Type B pancreatic cell (in vitro differentiated cells): ENCODE data around the gene MED4. TPM values are rescaled to one million over a fixed set of nuclear protein-coding genes. Genes with fewer than 3 reads are reported as not detected.

ENCODE experiments used
- DNase-seq: peaks from one replicate; pipeline ENCODE4 v3.0.0; 2021; ENCODE audit warnings: mixed read lengths; ENCODE audit not compliant: unreplicated experiment; ENCODE audit errors: extremely low spot score
- H3K27ac Mint-ChIP-seq: 2 replicates; pipeline ENCODE4 v1.8.0; 2021; ENCODE audit warnings: mild to moderate bottlenecking, mixed read lengths
- H3K27me3 Mint-ChIP-seq: 2 replicates; pipeline ENCODE4 v1.8.0; 2021; ENCODE audit warnings: mixed read lengths
- H3K36me3 Mint-ChIP-seq: 2 replicates; pipeline ENCODE4 v1.8.0; 2021; ENCODE audit warnings: mixed read lengths
- H3K4me1 Mint-ChIP-seq: one replicate; pipeline ENCODE4 v1.8.0; 2021; ENCODE audit warnings: mixed read lengths; ENCODE audit not compliant: unreplicated experiment
- H3K4me3 Mint-ChIP-seq: 2 replicates; pipeline ENCODE4 v1.8.0; 2021; ENCODE audit warnings: mild to moderate bottlenecking, mixed read lengths
- H3K9me3 Mint-ChIP-seq: 2 replicates; pipeline ENCODE4 v1.8.0; 2021; ENCODE audit warnings: mixed read lengths
- long read RNA-seq: library from polyadenylated mRNA; unstranded; transcript quantifications from one replicate; pipeline ENCODE4 v2.0.0, GENCODE V29; 2020
- total RNA-seq: library from RNA; stranded (reverse); gene quantifications from 2 replicates; pipeline ENCODE4 v1.2.1, GENCODE V29; 2021; ENCODE audit warnings: low replicate concordance
- TF ChIP-seq, protein P1 (sequence below): fragments of 200-600 bp; sonication (generic); conservative IDR thresholded peaks from 2 replicates; pipeline ENCODE4 v1.5.0; 2021; ENCODE audit warnings: antibody characterized with exemption, mild to moderate bottlenecking

Gene MED4, protein sequence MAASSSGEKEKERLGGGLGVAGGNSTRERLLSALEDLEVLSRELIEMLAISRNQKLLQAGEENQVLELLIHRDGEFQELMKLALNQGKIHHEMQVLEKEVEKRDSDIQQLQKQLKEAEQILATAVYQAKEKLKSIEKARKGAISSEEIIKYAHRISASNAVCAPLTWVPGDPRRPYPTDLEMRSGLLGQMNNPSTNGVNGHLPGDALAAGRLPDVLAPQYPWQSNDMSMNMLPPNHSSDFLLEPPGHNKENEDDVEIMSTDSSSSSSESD
- total RNA-seq = 44.0 and 53.1 TPM in 2 replicates
- long read RNA-seq, transcript MED4-202 (7 exons, 931 nt) = minor isoform, 28 of 130 reads
- long read RNA-seq, transcript MED4-201 (7 exons, 2,022 nt) = major isoform, 86 of 130 reads
- long read RNA-seq, partial matches to known transcripts = 7 of 130 reads
- long read RNA-seq, other reads (novel, unspliced or antisense) = 9 of 130 reads

DNA sequence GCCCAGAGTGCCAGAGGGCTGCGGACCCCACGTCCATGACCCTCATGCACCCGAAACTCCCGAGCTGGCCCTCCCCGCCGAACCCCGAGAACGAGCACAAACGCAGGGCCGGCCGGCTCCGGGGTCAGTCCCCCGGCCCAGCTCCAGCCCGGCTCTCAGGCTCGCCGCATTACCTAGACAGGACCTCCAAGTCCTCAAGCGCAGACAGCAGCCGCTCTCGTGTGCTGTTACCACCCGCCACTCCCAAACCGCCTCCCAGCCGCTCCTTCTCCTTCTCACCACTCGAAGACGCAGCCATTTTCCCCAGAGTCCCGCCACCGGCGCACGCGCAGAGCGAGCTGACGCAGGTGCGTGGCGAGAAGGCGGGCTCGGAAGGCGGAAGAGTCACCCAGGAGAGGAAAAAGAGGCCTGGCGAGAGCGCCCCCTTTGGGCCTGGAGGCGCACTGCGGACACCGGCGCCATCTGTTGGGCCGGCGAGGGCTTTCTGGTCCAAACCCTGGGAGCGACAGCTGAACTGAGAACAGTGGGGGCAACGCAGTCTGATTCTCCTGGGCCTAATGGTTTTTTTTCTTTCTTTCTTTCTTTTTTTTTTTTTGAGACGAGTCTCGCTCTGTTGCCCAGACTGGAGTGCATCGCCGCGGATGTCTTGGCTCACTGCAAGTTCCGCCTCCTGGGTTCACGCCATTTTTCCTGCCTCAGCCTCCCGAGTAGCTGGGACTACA, at the start of gene MED4:
Gene MED4 (minus strand): TSS at position 324 of the 722 bp plus-strand sequence. CDS start 26 bp downstream, at position 298.
- Mint-ChIP-seq H3K36me3 (no peaks in the 10 kb centered on the region), H3K4me3 (peak within 1 kb of the TSS; percentile 93), H3K27me3 (no peaks in the 10 kb centered on the region), H3K27ac (peak within 1 kb of the TSS; percentile 77), H3K4me1 (peaks cover 25% of the 10 kb centered on the region), H3K9me3 (peaks cover 3% of the 10 kb centered on the region)
- TF ChIP-seq, protein P1, sequence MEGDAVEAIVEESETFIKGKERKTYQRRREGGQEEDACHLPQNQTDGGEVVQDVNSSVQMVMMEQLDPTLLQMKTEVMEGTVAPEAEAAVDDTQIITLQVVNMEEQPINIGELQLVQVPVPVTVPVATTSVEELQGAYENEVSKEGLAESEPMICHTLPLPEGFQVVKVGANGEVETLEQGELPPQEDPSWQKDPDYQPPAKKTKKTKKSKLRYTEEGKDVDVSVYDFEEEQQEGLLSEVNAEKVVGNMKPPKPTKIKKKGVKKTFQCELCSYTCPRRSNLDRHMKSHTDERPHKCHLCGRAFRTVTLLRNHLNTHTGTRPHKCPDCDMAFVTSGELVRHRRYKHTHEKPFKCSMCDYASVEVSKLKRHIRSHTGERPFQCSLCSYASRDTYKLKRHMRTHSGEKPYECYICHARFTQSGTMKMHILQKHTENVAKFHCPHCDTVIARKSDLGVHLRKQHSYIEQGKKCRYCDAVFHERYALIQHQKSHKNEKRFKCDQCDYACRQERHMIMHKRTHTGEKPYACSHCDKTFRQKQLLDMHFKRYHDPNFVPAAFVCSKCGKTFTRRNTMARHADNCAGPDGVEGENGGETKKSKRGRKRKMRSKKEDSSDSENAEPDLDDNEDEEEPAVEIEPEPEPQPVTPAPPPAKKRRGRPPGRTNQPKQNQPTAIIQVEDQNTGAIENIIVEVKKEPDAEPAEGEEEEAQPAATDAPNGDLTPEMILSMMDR = peak; percentile 100
- DNase-seq = peak; percentile 98

DNA sequence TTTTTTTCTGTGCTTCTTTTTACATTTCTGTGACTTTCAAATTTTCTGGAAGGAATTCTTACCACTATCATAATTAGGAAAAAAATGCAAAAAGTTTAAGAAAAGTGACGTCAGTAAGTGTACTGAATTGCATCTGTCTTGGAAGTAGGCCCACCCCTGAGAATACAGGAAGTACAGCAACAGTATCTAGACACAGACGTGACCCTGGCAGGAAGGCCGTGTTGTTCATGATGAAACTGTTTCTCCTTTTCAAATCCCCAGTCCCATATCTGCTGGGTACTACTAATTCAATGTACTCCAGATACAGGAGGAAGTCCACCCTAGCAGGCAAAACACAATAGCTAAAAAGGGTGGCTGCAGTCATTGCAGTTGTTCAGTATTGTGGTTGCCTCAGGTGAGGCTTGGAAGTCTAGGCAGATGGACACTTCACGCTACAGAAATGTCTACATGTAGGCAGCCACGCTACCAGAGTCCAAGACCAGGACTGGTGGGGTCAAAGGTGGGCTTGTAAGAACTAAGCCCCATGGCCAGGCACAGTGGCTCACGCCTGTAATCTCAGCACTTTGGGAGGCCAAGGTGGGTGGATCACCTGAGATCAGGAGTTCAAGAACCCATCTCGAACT, 49.6 kb upstream of the MED4 start:
- Mint-ChIP-seq H3K9me3 (no peaks in the 10 kb centered on the region), H3K27me3 (no peaks in the 10 kb centered on the region), H3K27ac (no peak overlapping the region), H3K36me3 (no peaks in the 10 kb centered on the region), H3K4me1 (no peaks in the 10 kb centered on the region), H3K4me3 (no peak overlapping the region)
- DNase-seq = no peak
- TF ChIP-seq, protein P1 = no peak

DNA sequence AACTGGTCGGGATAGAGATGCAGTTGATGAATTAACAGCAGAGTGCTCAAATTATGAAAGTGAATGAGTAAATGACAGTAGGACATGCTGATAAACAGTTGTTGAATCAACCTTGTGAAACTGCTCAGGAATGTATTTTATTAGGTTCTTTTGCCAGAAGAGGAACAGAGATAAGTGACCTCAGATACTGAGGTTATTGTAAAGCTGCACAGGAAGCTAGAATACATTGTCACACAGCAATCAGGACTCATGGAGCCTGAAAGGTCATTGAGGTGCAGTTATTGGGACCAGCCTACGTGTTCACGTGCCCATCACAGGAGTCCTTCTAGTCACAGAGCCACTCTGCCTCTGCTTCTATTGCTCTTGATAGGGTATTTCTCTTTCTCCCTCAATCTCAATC, 47.5 kb upstream of the MED4 start:
- H3K27ac Mint-ChIP-seq = no peak overlapping the region
- no peaks in the 10 kb centered on the region for H3K36me3 Mint-ChIP-seq
- no peak for DNase-seq
- H3K4me1 Mint-ChIP-seq = no peaks in the 10 kb centered on the region
- H3K4me3 Mint-ChIP-seq = no peak overlapping the region
- TF ChIP-seq, protein P1 = no peak
- no peaks in the 10 kb centered on the region for H3K27me3 Mint-ChIP-seq
- no peaks in the 10 kb centered on the region for H3K9me3 Mint-ChIP-seq

DNA sequence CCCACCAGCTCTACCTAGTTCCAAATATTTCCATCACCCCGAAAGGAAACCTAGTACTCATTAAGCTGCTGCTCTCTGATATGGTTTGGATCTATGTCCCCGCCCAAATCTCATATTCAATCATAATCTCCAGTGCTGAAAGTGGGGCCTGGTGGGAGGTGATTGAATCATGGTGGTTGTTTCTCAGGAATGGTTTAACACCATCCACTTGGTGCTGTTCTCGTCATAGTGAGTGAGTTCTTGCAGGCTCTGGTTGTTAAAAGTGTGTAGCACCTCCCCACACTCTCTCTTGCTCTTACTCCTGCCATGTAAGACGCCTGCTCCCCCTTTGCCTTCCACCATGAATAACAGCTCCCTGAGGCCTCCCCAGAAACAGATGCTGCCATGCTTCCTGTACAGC, 43.4 kb upstream of the MED4 start:
- no peaks in the 10 kb centered on the region for H3K36me3 Mint-ChIP-seq
- no peaks in the 10 kb centered on the region for H3K9me3 Mint-ChIP-seq
- H3K4me1 Mint-ChIP-seq = no peaks in the 10 kb centered on the region
- H3K4me3 Mint-ChIP-seq = no peak overlapping the region
- H3K27me3 Mint-ChIP-seq = no peaks in the 10 kb centered on the region
- no peak overlapping the region for H3K27ac Mint-ChIP-seq
- TF ChIP-seq, protein P1 = no peak
- no peak for DNase-seq

DNA sequence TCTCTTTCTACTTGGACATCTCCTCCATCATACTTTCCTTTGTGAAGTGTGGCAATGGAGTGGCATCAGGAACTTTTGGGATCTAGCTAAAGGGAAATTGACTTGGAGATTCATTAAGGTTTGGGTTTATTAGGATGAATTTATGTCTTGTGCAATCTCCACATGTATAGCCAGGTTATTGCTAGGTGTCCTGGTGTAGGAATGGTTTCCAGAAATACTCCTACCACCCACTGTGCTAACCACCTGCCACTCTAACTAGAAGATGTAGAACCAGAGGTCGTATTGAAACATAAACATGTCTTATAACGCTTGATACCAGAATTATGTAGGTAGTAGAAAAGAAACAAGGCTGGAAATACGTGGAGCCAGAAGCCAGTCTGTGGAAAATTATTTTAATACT, 38.1 kb upstream of the MED4 start:
- DNase-seq = no peak
- TF ChIP-seq, protein P1 = no peak
- Mint-ChIP-seq H3K36me3 (no peaks in the 10 kb centered on the region), H3K4me3 (no peak overlapping the region), H3K27ac (no peak overlapping the region), H3K9me3 (no peaks in the 10 kb centered on the region), H3K27me3 (no peaks in the 10 kb centered on the region), H3K4me1 (peaks cover 10% of the 10 kb centered on the region)
